ENCODE measurements around the gene CHMP4B.

The CHMP4B gene

GRCh38 chr20:33893314-33893713, 82.2 kb downstream of the CHMP4B start:
- Histone ChIP-seq H3K4me3 (ENCODE audit: low read length) (no peak overlapping the region), H3K27ac (ENCODE audit: low read depth, low read length) (no peak overlapping the region), H3K4me2 (ENCODE audit: low read length) (no peak overlapping the region), H3K9me3 (ENCODE audit: control insufficient read depth, insufficient read depth, low read length) (no peaks in the 10 kb centered on the region), H4K20me1 (ENCODE audit: control insufficient read depth, insufficient read depth, low read depth, low read length) (no peaks in the 10 kb centered on the region), H3K4me1 (ENCODE audit: control insufficient read depth, low read length) (peaks cover 8% of the 10 kb centered on the region), H3K36me3 (ENCODE audit: control insufficient read depth, low read length) (no peaks in the 10 kb centered on the region), H3K27me3 (ENCODE audit: control insufficient read depth, low read length) (peaks cover 14% of the 10 kb centered on the region), H3F3A (ENCODE audit: control insufficient read depth, insufficient read depth) (no peaks in the 10 kb centered on the region), H3K79me2 (ENCODE audit: control insufficient read depth, low read length) (no peaks in the 10 kb centered on the region), H3K9me2 (replicated peaks; ENCODE audit: control insufficient read depth, low read length) (no peaks in the 10 kb centered on the region)
- TF ChIP-seq, protein P1, sequence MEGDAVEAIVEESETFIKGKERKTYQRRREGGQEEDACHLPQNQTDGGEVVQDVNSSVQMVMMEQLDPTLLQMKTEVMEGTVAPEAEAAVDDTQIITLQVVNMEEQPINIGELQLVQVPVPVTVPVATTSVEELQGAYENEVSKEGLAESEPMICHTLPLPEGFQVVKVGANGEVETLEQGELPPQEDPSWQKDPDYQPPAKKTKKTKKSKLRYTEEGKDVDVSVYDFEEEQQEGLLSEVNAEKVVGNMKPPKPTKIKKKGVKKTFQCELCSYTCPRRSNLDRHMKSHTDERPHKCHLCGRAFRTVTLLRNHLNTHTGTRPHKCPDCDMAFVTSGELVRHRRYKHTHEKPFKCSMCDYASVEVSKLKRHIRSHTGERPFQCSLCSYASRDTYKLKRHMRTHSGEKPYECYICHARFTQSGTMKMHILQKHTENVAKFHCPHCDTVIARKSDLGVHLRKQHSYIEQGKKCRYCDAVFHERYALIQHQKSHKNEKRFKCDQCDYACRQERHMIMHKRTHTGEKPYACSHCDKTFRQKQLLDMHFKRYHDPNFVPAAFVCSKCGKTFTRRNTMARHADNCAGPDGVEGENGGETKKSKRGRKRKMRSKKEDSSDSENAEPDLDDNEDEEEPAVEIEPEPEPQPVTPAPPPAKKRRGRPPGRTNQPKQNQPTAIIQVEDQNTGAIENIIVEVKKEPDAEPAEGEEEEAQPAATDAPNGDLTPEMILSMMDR (IDR thresholded peaks at IDR 0.05; ENCODE audit: low read depth, low read length, poor library complexity, severe bottlenecking): no peak
- no peak for TF ChIP-seq EZH2phosphoT487 (IDR thresholded peaks at IDR 0.05; ENCODE audit: borderline replicate concordance, low read length)

DNA sequence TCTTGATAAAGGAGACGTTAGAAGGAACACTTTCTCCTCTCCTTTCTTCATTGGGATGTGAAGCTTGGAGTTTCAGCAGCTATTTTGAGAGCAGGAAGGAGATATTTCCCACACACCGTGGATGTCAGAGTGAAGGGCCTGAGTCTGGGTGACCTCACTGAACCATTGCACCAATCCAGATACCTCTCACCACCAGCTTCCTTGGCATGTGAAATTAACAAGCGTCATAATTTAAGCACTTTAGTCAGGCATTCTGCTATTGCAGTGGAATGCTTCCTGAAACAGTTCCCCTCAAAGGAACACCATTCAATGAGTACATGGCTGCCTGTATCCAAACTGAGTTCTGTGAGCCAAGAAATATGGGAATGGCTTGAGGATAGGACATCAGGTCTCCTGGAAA, 83.7 kb downstream of the CHMP4B start:
- Histone ChIP-seq H3K4me1 (ENCODE audit: control insufficient read depth, low read length) (no peaks in the 10 kb centered on the region), H3K79me2 (ENCODE audit: control insufficient read depth, low read length) (no peaks in the 10 kb centered on the region), H3F3A (ENCODE audit: control insufficient read depth, insufficient read depth) (no peaks in the 10 kb centered on the region), H3K4me3 (ENCODE audit: low read length) (no peak overlapping the region), H3K9me2 (replicated peaks; ENCODE audit: control insufficient read depth, low read length) (no peaks in the 10 kb centered on the region), H3K9me3 (ENCODE audit: control insufficient read depth, insufficient read depth, low read length) (no peaks in the 10 kb centered on the region), H3K36me3 (ENCODE audit: control insufficient read depth, low read length) (no peaks in the 10 kb centered on the region), H4K20me1 (ENCODE audit: control insufficient read depth, insufficient read depth, low read depth, low read length) (no peaks in the 10 kb centered on the region), H3K27ac (ENCODE audit: low read depth, low read length) (no peak overlapping the region), H3K4me2 (ENCODE audit: low read length) (no peak overlapping the region), H3K27me3 (ENCODE audit: control insufficient read depth, low read length) (peaks cover 11% of the 10 kb centered on the region)
- TF ChIP-seq EZH2phosphoT487 (IDR thresholded peaks at IDR 0.05; ENCODE audit: borderline replicate concordance, low read length): no peak
- TF ChIP-seq, protein P1 (IDR thresholded peaks at IDR 0.05; ENCODE audit: low read depth, low read length, poor library complexity, severe bottlenecking): no peak

GRCh38 chr20:33896509-33896908, 85.4 kb downstream of the CHMP4B start:
- no peak overlapping the region for H3K4me2 ChIP-seq (ENCODE audit: low read length)
- no peaks in the 10 kb centered on the region for H3F3A ChIP-seq (ENCODE audit: control insufficient read depth, insufficient read depth)

More at GRCh38 chr20:33896509-33896908, 85.4 kb downstream of the CHMP4B start:
- no peaks in the 10 kb centered on the region for H4K20me1 ChIP-seq (ENCODE audit: control insufficient read depth, insufficient read depth, low read depth, low read length)
- no peaks in the 10 kb centered on the region for H3K9me3 ChIP-seq (ENCODE audit: control insufficient read depth, insufficient read depth, low read length)
- no peak overlapping the region for H3K27ac ChIP-seq (ENCODE audit: low read depth, low read length)
- H3K9me2 ChIP-seq (replicated peaks; ENCODE audit: control insufficient read depth, low read length): no peaks in the 10 kb centered on the region
- H3K4me1 ChIP-seq (ENCODE audit: control insufficient read depth, low read length): no peaks in the 10 kb centered on the region
- TF ChIP-seq, protein P1 (IDR thresholded peaks at IDR 0.05; ENCODE audit: low read depth, low read length, poor library complexity, severe bottlenecking): no peak
- no peak for TF ChIP-seq EZH2phosphoT487 (IDR thresholded peaks at IDR 0.05; ENCODE audit: borderline replicate concordance, low read length)
- no peaks in the 10 kb centered on the region for H3K36me3 ChIP-seq (ENCODE audit: control insufficient read depth, low read length)
- H3K27me3 ChIP-seq (ENCODE audit: control insufficient read depth, low read length): peaks cover 19% of the 10 kb centered on the region
- no peaks in the 10 kb centered on the region for H3K79me2 ChIP-seq (ENCODE audit: control insufficient read depth, low read length)
- no peak overlapping the region for H3K4me3 ChIP-seq (ENCODE audit: low read length)
